ENCODE results near the gene HEMGN.

- TF ChIP-seq USF2 (CRISPR knock-in tag; IDR thresholded peaks at IDR 0.05): no peak
- TF ChIP-seq E2F5 (CRISPR knock-in tag; IDR thresholded peaks at IDR 0.05): no peak
- no peak for TF ChIP-seq CTCF (IDR thresholded peaks at IDR 0.05)
- no peak for TF ChIP-seq USF1 (CRISPR knock-in tag; IDR thresholded peaks at IDR 0.05)
- no peak for TF ChIP-seq FOXK1 (CRISPR knock-in tag; IDR thresholded peaks at IDR 0.05)
- no peak for TF ChIP-seq ETV6 (CRISPR knock-in tag; IDR thresholded peaks at IDR 0.05)
- no peak for TF ChIP-seq ZMAT4 (CRISPR knock-in tag; IDR thresholded peaks at IDR 0.05)
- TF ChIP-seq TEAD1 (CRISPR knock-in tag; IDR thresholded peaks at IDR 0.05): no peak
- no peak for TF ChIP-seq HMGXB4 (CRISPR knock-in tag; IDR thresholded peaks at IDR 0.05)
- TF ChIP-seq ZNF671 (CRISPR knock-in tag; IDR thresholded peaks at IDR 0.05): no peak
- TF ChIP-seq TCF7 (CRISPR knock-in tag; IDR thresholded peaks at IDR 0.05; ENCODE audit: low read depth): no peak
- TF ChIP-seq ZNF232 (CRISPR knock-in tag; IDR thresholded peaks at IDR 0.05): no peak
- no peak for TF ChIP-seq PRDM15 (CRISPR knock-in tag; IDR thresholded peaks at IDR 0.05)
Observed at GRCh38 chr9:97892421-97892820, 45.6 kb downstream of the HEMGN start.
